ENCODE data around the gene POLR3F.
A peak's percentile ranks its signal among the peaks of the same experiment; 100 is the strongest.
"Not testable (repeated sequence)": the region's sequence is repeated elsewhere in the genome, so short reads cannot be mapped to it uniquely, and the experiment has no call there.

The POLR3F gene, protein sequence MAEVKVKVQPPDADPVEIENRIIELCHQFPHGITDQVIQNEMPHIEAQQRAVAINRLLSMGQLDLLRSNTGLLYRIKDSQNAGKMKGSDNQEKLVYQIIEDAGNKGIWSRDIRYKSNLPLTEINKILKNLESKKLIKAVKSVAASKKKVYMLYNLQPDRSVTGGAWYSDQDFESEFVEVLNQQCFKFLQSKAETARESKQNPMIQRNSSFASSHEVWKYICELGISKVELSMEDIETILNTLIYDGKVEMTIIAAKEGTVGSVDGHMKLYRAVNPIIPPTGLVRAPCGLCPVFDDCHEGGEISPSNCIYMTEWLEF

GRCh38 chr20:18466894-18467730 is at the start of gene POLR3F, which contains the start of gene DZANK1:
POLR3F (plus strand) TSS chr20:18467390; CDS start chr20:18467507, 117 bp downstream.
DZANK1 (minus strand) TSS chr20:18467030; CDS start chr20:18465358, 1,672 bp downstream.
- peak; percentile 87 to 93 for DNase-seq (ENCODE audit: low read depth in 2 of 2)

DNA sequence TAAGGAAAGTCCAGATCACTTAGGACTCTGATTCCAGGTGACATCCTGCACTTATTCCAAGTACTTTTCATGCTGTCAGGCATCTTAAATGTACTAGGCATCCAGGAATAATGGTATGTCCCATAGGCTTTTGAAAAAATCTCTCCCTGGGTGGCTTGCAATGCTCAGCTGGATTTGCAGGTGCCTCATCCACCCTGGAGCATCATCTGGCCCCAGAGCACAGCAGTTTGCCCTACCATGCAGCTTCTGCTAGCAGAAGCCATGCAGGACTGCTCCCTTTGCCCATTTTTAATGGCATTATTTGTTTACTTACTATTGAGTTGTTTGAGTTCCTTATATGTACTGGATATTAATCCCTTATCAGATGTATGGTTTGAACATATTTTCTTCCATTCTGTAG is 45.6 kb upstream of the POLR3F start:
- DNase-seq (ENCODE audit: low read depth in 2 of 2): no peak

DNA sequence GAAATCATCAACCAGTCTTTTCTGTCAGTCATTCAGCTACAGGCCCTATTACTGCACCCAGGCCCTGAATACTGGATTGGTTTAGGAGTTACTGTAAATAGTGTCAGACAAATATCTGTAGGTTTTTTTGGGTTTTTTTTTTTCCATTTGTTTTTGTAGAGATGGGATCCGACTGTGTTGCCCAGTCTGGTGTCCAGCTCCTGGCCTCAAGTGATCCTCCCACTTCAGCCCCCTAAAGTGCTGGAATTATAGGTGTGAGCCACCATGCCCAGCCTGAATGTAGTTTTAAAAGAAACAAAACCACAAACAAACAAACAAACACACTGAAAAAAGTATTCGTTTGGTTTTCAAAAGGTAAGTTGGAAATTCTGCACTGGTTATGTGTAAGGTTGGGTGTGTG is 40.0 kb upstream of the POLR3F start:
- no peak for DNase-seq (ENCODE audit: low read depth in 2 of 2)

- no peak for DNase-seq (ENCODE audit: low read depth in 2 of 2)
Observed at GRCh38 chr20:18428490-18429173, 38.6 kb upstream of the POLR3F start.

DNA sequence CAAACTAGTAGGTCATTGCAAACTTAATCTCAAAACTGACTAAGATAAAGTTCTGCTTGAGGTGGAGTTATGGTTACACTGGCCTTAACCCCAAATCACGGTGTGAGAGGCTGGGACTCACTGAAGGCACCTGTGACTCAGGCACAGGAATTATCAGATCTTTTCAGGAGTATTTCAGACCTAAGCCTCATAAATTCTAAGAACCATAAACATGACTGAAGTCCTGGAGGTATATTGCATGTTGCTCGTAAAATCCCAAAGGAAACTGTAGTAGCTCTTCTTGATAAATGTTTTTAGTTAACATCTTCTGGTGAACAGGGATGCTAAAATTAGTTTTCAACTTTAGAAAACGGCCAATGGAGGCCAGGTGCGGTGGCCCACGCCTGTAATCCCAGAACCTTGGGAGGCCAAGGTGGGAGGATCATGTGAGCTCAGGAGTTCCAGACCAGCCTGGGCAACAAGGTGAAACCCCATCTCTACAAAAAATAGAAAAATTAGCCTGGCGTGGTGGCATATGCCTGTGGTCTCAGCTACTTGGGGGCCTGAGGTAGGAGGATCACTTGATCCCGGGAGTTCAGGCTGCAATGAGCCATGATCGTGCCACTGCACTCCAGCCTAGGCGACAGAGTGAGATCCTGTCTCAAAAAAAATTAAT is 36.9 kb upstream of the POLR3F start:
- DNase-seq (ENCODE audit: low read depth in 2 of 2): no peak

DNA sequence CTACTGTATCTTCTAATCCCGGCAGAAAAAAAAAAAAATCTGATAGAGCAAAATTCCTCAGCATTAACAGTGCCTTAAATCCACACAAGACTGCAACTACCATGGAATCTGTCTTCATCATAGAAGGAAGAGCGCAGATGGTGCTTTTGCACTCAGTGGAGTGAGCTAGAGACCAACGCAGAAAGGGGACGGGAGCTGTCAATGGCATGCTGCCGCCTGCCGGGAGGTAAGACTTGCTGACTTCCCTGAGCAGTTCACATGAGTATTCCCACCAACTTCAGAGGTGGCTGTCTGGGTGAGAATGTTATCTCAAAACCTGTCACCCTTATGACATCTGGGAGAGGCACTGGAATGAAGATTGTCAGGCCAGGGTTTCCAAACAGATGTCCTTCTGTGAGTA is 36.0 kb upstream of the POLR3F start:
- no peak for DNase-seq (ENCODE audit: low read depth in 2 of 2)

DNA sequence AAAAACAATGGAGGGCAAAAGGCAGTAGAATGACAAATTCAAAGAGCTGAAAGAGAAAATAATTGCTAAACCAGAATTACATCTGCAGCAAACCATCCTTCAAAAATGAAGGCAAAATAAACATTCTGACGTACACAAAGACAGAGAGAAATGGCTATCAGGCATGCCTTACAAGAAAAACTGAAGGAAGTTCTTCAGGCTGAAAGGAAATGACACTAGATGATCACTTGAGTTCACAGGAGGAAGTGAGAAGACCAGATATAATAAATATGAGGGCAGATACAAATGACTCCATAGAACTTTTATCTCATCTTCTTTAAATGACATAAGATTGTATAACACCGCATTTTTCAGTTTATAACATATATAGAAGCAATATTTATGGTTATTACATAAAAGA is 30.3 kb upstream of the POLR3F start:
- no peak for DNase-seq (ENCODE audit: low read depth in 2 of 2)

- no peak for DNase-seq (ENCODE audit: low read depth in 2 of 2)
Observed at GRCh38 chr20:18440403-18440802, 26.8 kb upstream of the POLR3F start.

DNA sequence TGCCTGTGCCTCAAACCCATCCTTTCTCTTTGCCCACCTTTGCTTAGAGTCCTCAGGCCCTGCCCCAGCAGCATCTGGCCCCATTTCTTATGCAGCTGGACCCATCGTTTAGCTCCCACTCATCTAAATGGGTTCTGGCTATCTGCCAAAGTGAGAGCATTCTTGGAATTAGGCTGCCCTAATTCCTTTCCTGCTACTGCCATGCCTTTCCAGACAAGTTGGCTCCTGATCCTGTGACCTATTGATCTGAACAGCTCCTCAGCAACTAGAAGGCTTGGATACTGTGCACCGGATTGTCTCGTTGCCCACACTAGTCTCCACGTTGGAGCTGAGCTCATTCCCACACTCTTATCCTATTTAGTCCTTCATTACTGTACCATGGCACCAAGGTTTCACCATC is 23.3 kb upstream of the POLR3F start:
- DNase-seq (ENCODE audit: low read depth in 2 of 2): no peak

GRCh38 chr20:18456600-18456999 is 10.6 kb upstream of the POLR3F start:
- DNase-seq (ENCODE audit: low read depth in 2 of 2): no peak

- DNase-seq (ENCODE audit: low read depth in 2 of 2): no peak
Observed at GRCh38 chr20:18465536-18466200, 1.5 kb upstream of the POLR3F start.

- DNase-seq (ENCODE audit: low read depth in 2 of 2): no peak
Observed at GRCh38 chr20:18466574-18466893, 656 bp upstream of the POLR3F start.

DNA sequence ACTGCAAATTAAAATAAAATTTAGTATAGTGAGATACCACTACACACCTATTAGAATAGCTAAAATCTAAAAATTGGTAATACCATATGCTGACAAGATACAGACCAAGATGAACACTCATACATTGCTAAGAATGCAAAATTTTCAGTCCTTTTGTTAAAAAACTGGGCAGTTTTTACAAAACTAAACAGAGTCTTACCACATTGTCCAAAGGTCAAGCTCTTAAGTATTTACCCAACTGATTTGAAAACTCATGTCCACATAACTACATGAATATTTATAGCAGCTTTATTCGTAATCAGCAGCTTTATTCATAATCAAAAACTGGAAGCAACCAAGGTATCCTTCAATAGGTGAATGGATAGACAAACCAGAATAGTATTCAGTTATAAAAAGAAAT is 10.0 kb downstream of the POLR3F start:
- DNase-seq (ENCODE audit: low read depth in 2 of 2): no peak

DNA sequence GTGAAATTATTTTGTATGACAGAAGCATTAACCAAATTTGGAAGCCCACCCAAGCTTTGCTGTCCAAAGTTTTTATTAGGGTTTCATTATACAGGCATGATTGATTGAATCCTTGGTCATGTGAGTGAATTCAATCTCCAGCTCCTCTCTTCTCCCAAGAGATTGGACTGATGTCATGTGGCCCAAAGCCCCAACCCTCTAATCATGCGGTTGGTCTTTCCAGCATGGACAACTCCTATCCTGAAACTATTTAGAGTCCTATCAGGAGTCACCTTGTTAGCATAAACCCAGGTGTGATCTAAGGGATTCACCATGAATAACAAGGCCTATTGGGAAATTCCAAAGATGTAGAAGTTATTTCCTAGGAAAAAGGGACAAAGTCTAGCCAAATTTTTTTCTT is 10.6 kb downstream of the POLR3F start:
- no peak for DNase-seq (ENCODE audit: low read depth in 2 of 2)

- DNase-seq (ENCODE audit: low read depth in 2 of 2): no peak
Observed at GRCh38 chr20:18481596-18481995, 14.4 kb downstream of the POLR3F start.

GRCh38 chr20:18488301-18488700 is 21.1 kb downstream of the POLR3F start:
- no peak for DNase-seq (ENCODE audit: low read depth in 2 of 2)

- no peak for DNase-seq (ENCODE audit: low read depth in 2 of 2)
Observed at GRCh38 chr20:18496042-18496441, 28.9 kb downstream of the POLR3F start.

DNA sequence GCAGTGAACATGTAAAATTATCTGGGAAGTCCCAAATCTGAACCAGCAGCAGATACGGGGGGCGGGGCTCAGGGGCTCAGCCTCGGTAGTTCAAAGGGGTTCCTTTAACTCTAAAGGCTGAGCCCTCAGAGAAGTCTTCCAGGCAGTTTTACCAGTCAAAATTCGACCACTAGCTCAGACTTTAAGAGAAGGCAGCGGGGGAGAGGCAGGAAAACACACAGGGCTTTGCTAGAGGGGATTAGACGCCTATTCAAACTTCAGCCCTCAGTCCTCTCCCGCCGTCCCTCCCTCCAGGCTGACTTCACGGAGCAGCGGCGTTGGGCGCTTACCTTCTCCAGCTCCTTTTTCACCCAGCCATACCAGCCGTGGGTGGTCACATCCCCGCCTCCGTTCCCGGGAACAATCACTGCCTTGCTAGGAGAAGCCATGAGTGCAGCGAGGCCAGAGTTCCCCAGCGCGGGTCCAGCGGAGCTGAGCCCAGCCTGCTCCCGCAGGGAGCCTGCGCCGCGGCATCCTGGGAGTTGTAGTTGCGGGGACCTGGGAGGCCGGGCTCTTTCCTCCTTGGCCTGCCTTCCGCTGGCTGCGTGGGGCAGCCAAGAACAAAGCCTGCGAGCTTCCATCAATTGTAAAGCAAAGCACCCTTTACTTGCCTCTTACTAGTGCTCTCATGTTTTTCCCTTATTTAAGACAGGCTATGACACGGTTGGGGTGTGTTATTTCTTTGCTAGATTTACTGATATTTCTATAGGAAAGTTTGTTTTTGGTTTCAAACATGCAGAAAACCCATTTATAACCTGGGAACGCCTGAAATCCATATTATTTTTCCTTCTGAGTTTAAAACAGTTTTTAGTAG is 29.8 kb downstream of the POLR3F start, which contains the start of gene RBBP9:
Gene RBBP9, minus strand, starts transcription at position 486 of the 853 bp plus-strand sequence. Its CDS starts 58 bp downstream, at position 428.
- peak; percentile 62 to 76 for DNase-seq (ENCODE audit: low read depth in 2 of 2)

DNA sequence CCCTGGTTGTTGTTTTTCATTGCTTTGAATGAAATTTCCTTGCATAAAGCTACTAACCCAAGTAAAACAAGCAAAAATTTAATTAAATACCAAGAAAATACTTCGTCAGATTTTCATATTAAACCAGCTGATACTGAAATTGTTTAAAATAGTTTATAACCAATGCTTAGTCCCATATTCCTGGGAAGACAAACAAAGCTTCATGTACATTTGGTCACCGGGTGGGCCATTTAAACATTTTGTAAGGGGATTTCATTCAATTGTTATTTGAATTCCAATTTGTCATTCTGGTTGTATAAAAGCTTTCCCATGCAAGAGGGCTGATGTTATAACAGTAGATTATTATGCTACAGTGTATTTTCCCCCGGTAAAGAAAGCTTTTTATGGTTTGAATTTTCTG is 30.4 kb downstream of the POLR3F start:
- DNase-seq (ENCODE audit: low read depth in 2 of 2): no peak

DNA sequence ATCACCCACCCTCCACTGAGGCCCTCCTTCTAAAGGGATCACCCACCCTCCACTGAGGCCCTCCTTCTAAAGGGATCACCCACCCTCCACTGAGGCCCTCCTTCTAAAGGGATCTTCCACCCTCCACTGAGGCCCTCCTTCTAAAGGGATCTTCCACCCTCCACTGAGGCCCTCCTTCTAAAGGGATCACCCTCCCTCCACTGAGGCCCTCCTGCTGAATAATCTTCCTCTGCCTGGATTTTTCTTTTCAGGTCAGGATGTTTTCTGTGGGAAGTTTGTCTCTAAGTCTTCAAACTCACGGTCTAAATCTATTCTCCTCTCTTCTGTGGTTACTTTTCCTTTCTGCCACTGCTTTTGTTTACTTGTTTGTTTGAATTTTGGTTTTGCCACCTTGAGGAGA is 34.5 kb downstream of the POLR3F start:
- DNase-seq (ENCODE audit: low read depth in 2 of 2): not testable (repeated sequence)

Data from stimulated activated CD4-positive, alpha-beta T cell treated with anti-CD3 and anti-CD28 coated beads, Interleukin-12 subunit alpha, Interleukin-12 subunit beta, amount 100 ng/mL, for 24 hours (primary cell).